Mesothelial cell of epicardium (in vitro differentiated cells): ENCODE results near the gene COL5A1. TPM values are rescaled to one million over a fixed set of nuclear protein-coding genes. Genes with fewer than 3 reads are reported as not detected.

Source experiments
- DNase-seq, 2 experiments: peaks; one replicate each; pipeline ENCODE4 v3.0.0; 2021; ENCODE audit warnings: low spot score in 2 of 2; ENCODE audit not compliant: unreplicated experiment in 2 of 2
- H3K27ac Mint-ChIP-seq: 2 replicates; pipeline ENCODE4 v1.8.0; 2021; ENCODE audit warnings: mixed read lengths
- H3K27me3 Mint-ChIP-seq: 2 replicates; pipeline ENCODE4 v1.8.0; 2021; ENCODE audit warnings: low read depth, mixed read lengths
- H3K36me3 Mint-ChIP-seq: 2 replicates; pipeline ENCODE4 v1.8.0; 2021; ENCODE audit warnings: mixed read lengths
- H3K4me1 Mint-ChIP-seq: 2 replicates; pipeline ENCODE4 v1.8.0; 2021; ENCODE audit warnings: mixed read lengths
- H3K4me3 Mint-ChIP-seq: 2 replicates; pipeline ENCODE4 v1.8.0; 2021; ENCODE audit warnings: mild to moderate bottlenecking, moderate library complexity, mixed read lengths
- H3K9me3 Mint-ChIP-seq: 2 replicates; pipeline ENCODE4 v1.8.0; 2021; ENCODE audit warnings: mixed read lengths
- total RNA-seq: library from RNA; stranded (reverse); gene quantifications from 3 replicates; pipeline ENCODE4 v1.2.1, GENCODE V29; 2021
- TF ChIP-seq, protein P1 (sequence below): fragments of 200-600 bp; sonication (generic); IDR thresholded peaks from one replicate; pipeline ENCODE4 v1.5.0; 2021; ENCODE audit warnings: antibody characterized with exemption; ENCODE audit not compliant: unreplicated experiment

Gene COL5A1
- total RNA-seq, 1 donor from 2014 or later: 605 TPM

GRCh38 chr9:134864821-134865190, 223.2 kb downstream of the COL5A1 start:
- Mint-ChIP-seq H3K4me1 (no peaks in the 10 kb centered on the region), H3K27ac (no peak overlapping the region), H3K9me3 (peaks cover 8% of the 10 kb centered on the region), H3K27me3 (peaks cover 3% of the 10 kb centered on the region), H3K4me3 (no peak overlapping the region), H3K36me3 (peaks cover 2% of the 10 kb centered on the region)
- TF ChIP-seq, protein P1, sequence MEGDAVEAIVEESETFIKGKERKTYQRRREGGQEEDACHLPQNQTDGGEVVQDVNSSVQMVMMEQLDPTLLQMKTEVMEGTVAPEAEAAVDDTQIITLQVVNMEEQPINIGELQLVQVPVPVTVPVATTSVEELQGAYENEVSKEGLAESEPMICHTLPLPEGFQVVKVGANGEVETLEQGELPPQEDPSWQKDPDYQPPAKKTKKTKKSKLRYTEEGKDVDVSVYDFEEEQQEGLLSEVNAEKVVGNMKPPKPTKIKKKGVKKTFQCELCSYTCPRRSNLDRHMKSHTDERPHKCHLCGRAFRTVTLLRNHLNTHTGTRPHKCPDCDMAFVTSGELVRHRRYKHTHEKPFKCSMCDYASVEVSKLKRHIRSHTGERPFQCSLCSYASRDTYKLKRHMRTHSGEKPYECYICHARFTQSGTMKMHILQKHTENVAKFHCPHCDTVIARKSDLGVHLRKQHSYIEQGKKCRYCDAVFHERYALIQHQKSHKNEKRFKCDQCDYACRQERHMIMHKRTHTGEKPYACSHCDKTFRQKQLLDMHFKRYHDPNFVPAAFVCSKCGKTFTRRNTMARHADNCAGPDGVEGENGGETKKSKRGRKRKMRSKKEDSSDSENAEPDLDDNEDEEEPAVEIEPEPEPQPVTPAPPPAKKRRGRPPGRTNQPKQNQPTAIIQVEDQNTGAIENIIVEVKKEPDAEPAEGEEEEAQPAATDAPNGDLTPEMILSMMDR: no peak
- no peak for DNase-seq

DNA sequence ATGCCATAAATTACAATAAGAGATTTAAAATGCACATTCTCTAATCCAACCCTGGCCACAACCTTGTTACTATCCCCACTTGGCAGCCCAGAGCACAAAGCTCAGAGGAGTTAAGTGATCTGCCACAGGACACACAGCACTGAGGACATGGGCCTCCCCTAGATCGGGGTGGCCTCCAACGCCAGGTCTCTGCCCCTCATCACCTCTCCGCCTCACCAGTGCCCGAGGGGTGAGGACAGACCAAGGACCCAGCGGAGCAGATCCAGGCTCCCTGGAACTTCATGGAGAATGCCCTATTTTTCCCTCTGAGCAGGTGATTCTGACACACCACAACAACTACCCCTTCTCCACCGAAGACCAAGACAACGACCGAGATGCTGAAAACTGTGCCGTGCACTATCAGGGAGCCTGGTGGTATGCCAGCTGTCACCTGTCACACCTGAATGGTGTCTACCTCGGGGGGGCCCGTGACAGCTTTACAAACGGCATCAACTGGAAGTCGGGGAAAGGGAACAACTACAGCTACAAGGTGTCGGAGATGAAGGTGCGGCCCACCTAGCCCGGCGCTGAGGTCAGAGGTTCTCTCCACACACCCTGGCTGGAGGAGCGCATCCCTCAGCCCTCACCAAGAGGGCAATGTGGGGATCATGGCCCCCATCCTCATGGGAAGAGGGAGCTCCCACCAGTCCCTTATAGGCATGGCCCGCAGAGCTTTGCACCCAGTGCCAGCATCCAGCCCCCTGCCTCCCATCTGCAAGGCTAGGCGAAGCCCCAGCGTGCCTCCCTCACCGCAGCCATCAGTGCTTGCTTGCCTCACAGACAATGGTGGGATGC, 226.5 kb downstream of the COL5A1 start:
- H3K27me3 Mint-ChIP-seq: peaks cover 15% of the 10 kb centered on the region
- TF ChIP-seq, protein P1: no peak
- no peaks in the 10 kb centered on the region for H3K36me3 Mint-ChIP-seq
- H3K9me3 Mint-ChIP-seq: no peaks in the 10 kb centered on the region
- no peaks in the 10 kb centered on the region for H3K4me1 Mint-ChIP-seq
- no peak overlapping the region for H3K4me3 Mint-ChIP-seq
- DNase-seq: no peak
- H3K27ac Mint-ChIP-seq: no peak overlapping the region

DNA sequence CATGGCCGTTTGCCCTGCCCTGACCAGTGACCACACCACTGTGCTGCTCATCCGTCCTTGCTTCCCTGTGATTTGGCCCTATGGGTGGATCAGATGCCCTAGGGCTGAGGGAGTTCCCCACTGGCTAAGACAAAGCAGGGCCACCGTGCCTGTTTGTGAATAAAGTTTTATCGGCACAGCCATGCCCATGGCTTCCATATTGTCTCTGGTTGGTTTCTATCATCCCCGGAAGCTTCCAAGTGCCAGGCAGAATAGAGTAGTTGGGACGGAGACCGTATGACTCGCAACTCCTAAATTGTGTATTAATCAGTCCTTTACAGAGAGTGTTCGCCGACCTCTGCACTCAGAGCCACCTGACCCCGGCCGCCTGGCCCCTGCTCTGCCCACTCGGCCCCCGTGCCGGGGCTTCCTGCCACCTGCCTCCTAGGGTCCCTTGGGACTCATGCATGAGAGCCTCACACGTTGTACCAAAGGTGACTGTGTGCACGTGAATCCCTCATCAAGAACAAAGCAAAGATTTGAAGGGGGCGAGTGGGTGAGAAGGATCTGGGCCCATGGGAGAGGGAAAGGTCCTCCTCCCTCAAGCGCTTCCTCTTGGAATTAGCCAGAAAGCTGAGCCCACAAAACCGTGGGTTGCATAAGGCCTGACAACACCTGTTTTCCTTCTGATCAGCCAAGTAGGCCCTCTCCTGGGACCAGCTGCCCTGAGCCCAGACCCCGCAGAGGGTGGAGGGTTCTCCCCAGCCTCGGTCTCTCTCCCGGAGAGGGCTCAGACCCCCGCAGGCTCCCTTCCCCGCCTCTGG, 227.3 kb downstream of the COL5A1 start:
- Mint-ChIP-seq H3K27ac (no peak overlapping the region), H3K9me3 (no peaks in the 10 kb centered on the region), H3K4me1 (no peaks in the 10 kb centered on the region), H3K4me3 (no peak overlapping the region), H3K27me3 (peaks cover 15% of the 10 kb centered on the region), H3K36me3 (no peaks in the 10 kb centered on the region)
- TF ChIP-seq, protein P1: no peak
- DNase-seq: no peak

DNA sequence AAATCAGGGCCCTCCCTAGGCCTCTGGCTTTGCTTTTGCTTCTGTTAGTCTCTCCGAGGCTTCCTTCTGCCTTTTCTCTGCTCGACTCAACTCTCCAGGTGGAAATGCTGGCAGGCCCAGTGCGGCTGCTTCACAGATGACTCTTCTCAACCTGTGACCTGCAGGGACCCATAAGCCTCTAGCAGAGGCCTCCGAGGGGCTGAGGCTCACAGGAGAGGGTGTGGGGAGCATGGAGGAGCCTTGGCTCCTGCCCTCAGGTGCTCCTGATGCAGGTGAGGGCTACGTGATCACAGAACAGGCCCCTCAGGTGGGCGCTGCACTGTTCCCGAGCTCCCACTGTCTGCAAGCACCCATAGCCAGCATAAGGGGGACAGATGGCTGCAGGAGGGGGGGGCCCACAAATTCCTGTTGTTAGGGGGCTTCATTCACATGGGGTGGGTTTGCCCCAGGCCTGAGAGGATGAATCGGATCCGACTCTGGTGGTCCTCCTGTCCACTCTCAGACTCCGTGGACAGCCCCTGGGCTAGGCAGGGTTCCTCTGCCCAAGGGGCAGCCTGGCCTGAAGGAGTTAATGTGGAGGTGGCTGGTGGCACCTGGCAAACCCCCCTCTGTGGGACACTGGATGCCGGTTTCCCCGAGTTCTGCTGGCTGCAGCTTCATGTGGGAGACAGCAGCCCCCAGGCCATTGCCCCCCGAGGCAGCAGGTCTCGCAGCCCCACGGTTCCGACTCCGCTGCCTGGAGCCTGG, 228.1 kb downstream of the COL5A1 start:
- no peaks in the 10 kb centered on the region for H3K4me1 Mint-ChIP-seq
- no peak overlapping the region for H3K4me3 Mint-ChIP-seq
- H3K27me3 Mint-ChIP-seq: peaks cover 20% of the 10 kb centered on the region
- H3K36me3 Mint-ChIP-seq: no peaks in the 10 kb centered on the region
- H3K27ac Mint-ChIP-seq: no peak overlapping the region
- no peak for DNase-seq
- peaks cover 6% of the 10 kb centered on the region for H3K9me3 Mint-ChIP-seq
- TF ChIP-seq, protein P1: no peak

DNA sequence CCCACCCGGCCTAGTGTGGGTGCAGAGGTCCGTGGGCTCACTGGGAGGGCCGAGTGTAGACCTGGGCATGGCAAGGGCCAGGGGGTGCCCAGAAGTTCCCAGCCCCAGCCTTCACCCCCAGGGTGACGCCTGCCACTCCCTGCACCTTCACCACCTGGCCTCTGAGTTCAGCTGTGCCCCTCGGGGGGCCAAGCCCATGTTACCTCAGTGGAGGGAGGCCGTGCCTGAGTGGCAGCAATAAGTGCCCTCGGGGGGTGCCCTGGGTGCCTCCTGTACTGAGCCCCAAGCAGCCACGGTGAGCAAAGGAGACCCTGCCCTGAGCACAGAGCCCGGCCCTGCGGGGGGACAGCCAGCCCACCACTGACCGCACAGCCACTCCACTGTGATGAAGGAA, 228.7 kb downstream of the COL5A1 start:
- no peak overlapping the region for H3K4me3 Mint-ChIP-seq
- H3K36me3 Mint-ChIP-seq: no peaks in the 10 kb centered on the region
- H3K27ac Mint-ChIP-seq: no peak overlapping the region
- peaks cover 6% of the 10 kb centered on the region for H3K9me3 Mint-ChIP-seq
- DNase-seq: no peak
- TF ChIP-seq, protein P1: no peak
- peaks cover 23% of the 10 kb centered on the region for H3K27me3 Mint-ChIP-seq
- H3K4me1 Mint-ChIP-seq: no peaks in the 10 kb centered on the region
